Endothelial cell of umbilical vein (primary cell): ENCODE data around the gene LTF.
"Not testable (repeated sequence)": the region's sequence is repeated elsewhere in the genome, so short reads cannot be mapped to it uniquely, and the experiment has no call there.

Source experiments
- CTCF ChIP-seq, 2 donors: IDR thresholded peaks; 1 replicate in 1 of 2; 2 replicates in 1 of 2; pipeline ENCODE4 v1.5.1; 2011; ENCODE audit warnings: low read length in 2 of 2, mild to moderate bottlenecking in 2 of 2, moderate library complexity in 2 of 2, control low read depth in 1 of 2, inconsistent platforms in 1 of 2, low read depth in 1 of 2; ENCODE audit not compliant: insufficient read depth in 1 of 2; ENCODE audit errors: extremely low read depth in 1 of 2
- EZH2 ChIP-seq: IDR thresholded peaks from 2 replicates; pipeline ENCODE4 v1.6.1; 2012; ENCODE audit warnings: borderline replicate concordance, low read depth, mild to moderate bottlenecking, moderate library complexity, low read length, inconsistent platforms; ENCODE audit not compliant: severe bottlenecking
- FOS ChIP-seq: IDR thresholded peaks from 2 replicates; pipeline ENCODE4 v1.6.1; 2011; ENCODE audit warnings: mild to moderate bottlenecking, low read length, moderate library complexity, borderline replicate concordance; ENCODE audit not compliant: insufficient read depth
- POLR2A ChIP-seq: IDR thresholded peaks from 2 replicates; pipeline ENCODE4 v1.6.1; 2012; ENCODE audit warnings: low read depth, mild to moderate bottlenecking, control low read depth, low read length

- TF ChIP-seq CTCF (IDR thresholded peaks at IDR 0.05; ENCODE audit: extremely low read depth in 1 of 2, insufficient read depth in 1 of 2, low read depth in 1 of 2, low read length in 2 of 2); POLR2A; EZH2; FOS: not testable (repeated sequence)
These were observed 38.2 kb downstream of the LTF start for GRCh38 chr3:46426476-46426875.
